ENCODE data around the gene PLCB1. TPM values are rescaled to one million over a fixed set of nuclear protein-coding genes. Genes with fewer than 3 reads are reported as not detected.

Gene PLCB1
- total RNA-seq, 1 experiment from 2014 or later: not detected

GRCh38 chr20:8196096-8196495 lies 64.0 kb downstream of the PLCB1 start:
- no peaks in the 10 kb centered on the region for H3K79me2 ChIP-seq (ENCODE audit: low read depth)
- no peak for DNase-seq
- intact Hi-C loops (cut with micrococcal nuclease; ENCODE audit: unreplicated experiment): no loop called here
- no peak overlapping the region for H3K27ac ChIP-seq
- H3K4me2 ChIP-seq: no peak overlapping the region
- H3K9me2 ChIP-seq (ENCODE audit: insufficient read depth): 0 out of 2 replicates have a peak, but pooled peaks cover 4% of the 10 kb centered on the region
- no peak overlapping the region for H2AFZ ChIP-seq
- no peaks in the 10 kb centered on the region for H3K27me3 ChIP-seq (ENCODE audit: insufficient read depth, low read depth)
- POLR2A ChIA-PET (ENCODE audit: unreplicated experiment): no interaction called here
- H3K9me3 ChIP-seq (ENCODE audit: insufficient read depth, low read depth): no peaks in the 10 kb centered on the region
- BruUV-seq (replicated peaks): no TSS peak
- no peaks in the 10 kb centered on the region for H4K20me1 ChIP-seq (ENCODE audit: insufficient read depth)
- H3K4me3 ChIP-seq: no peak overlapping the region
- TF ChIP-seq, protein P1, sequence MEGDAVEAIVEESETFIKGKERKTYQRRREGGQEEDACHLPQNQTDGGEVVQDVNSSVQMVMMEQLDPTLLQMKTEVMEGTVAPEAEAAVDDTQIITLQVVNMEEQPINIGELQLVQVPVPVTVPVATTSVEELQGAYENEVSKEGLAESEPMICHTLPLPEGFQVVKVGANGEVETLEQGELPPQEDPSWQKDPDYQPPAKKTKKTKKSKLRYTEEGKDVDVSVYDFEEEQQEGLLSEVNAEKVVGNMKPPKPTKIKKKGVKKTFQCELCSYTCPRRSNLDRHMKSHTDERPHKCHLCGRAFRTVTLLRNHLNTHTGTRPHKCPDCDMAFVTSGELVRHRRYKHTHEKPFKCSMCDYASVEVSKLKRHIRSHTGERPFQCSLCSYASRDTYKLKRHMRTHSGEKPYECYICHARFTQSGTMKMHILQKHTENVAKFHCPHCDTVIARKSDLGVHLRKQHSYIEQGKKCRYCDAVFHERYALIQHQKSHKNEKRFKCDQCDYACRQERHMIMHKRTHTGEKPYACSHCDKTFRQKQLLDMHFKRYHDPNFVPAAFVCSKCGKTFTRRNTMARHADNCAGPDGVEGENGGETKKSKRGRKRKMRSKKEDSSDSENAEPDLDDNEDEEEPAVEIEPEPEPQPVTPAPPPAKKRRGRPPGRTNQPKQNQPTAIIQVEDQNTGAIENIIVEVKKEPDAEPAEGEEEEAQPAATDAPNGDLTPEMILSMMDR (conservative IDR thresholded peaks at IDR 0.05): no peak
- no peak for TF ChIP-seq EZH2 (IDR thresholded peaks at IDR 0.05; ENCODE audit: low read depth)
- no peaks in the 10 kb centered on the region for H3K4me1 ChIP-seq (replicated peaks; ENCODE audit: insufficient read depth)
- H3K36me3 ChIP-seq (ENCODE audit: low read depth): no peaks in the 10 kb centered on the region
- H3F3A ChIP-seq (ENCODE audit: insufficient read depth, low read depth): no peaks in the 10 kb centered on the region
- CTCF ChIA-PET: no interaction called here

GRCh38 chr20:8200220-8200619 lies 68.2 kb downstream of the PLCB1 start:
- no peaks in the 10 kb centered on the region for H3K36me3 ChIP-seq (ENCODE audit: low read depth)
- no peaks in the 10 kb centered on the region for H4K20me1 ChIP-seq (ENCODE audit: insufficient read depth)
- ChIA-PET CTCF (no interaction called here), POLR2A (ENCODE audit: unreplicated experiment) (no interaction called here)
- no peaks in the 10 kb centered on the region for H3K4me1 ChIP-seq (replicated peaks; ENCODE audit: insufficient read depth)
- no peaks in the 10 kb centered on the region for H3K27me3 ChIP-seq (ENCODE audit: insufficient read depth, low read depth)
- H3K4me2 ChIP-seq: no peak overlapping the region
- H3K9me2 ChIP-seq (ENCODE audit: insufficient read depth): 0 out of 2 replicates have a peak, but pooled peaks cover 4% of the 10 kb centered on the region
- no peaks in the 10 kb centered on the region for H3F3A ChIP-seq (ENCODE audit: insufficient read depth, low read depth)
- BruUV-seq (replicated peaks): no TSS peak
- no peak for DNase-seq
- no peak for TF ChIP-seq EZH2 (IDR thresholded peaks at IDR 0.05; ENCODE audit: low read depth)
- TF ChIP-seq, protein P1 (conservative IDR thresholded peaks at IDR 0.05): no peak
- no peak overlapping the region for H3K4me3 ChIP-seq
- no peak overlapping the region for H3K27ac ChIP-seq
- H3K9me3 ChIP-seq (ENCODE audit: insufficient read depth, low read depth): no peaks in the 10 kb centered on the region
- H2AFZ ChIP-seq: no peak overlapping the region
- H3K79me2 ChIP-seq (ENCODE audit: low read depth): no peaks in the 10 kb centered on the region
- intact Hi-C loops (cut with micrococcal nuclease; ENCODE audit: unreplicated experiment): no loop called here

DNA sequence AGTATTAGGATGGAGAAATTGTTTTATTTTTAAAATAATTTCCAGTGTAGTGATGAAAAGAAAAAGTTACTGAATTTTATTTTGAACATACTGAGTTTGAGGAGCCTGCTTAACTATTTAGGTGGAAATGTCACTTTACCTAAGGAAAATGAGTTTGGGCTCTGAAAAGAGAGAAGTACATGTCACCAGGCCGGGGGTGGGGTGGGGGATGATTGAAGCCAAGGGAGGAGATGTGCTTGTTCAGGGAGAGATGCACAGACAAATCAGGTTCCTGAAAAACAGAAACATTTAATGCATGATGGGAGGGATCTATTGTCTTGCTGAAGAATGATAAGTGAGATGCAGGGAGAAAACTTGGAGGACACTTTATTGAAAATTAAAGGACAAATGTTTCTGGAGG lies 71.3 kb downstream of the PLCB1 start:
- Histone ChIP-seq H3K27ac (no peak overlapping the region), H3K4me3 (no peak overlapping the region), H4K20me1 (ENCODE audit: insufficient read depth) (no peaks in the 10 kb centered on the region), H3K4me2 (no peak overlapping the region), H2AFZ (no peak overlapping the region), H3K36me3 (ENCODE audit: low read depth) (no peaks in the 10 kb centered on the region), H3K9me3 (ENCODE audit: insufficient read depth, low read depth) (no peaks in the 10 kb centered on the region), H3K9me2 (ENCODE audit: insufficient read depth) (0 out of 2 replicates have a peak, but pooled peaks cover 6% of the 10 kb centered on the region), H3K79me2 (ENCODE audit: low read depth) (no peaks in the 10 kb centered on the region), H3K27me3 (ENCODE audit: insufficient read depth, low read depth) (no peaks in the 10 kb centered on the region), H3K4me1 (replicated peaks; ENCODE audit: insufficient read depth) (peaks cover 6% of the 10 kb centered on the region), H3F3A (ENCODE audit: insufficient read depth, low read depth) (0 out of 2 replicates have a peak, but pooled peaks cover 7% of the 10 kb centered on the region)
- TF ChIP-seq EZH2 (IDR thresholded peaks at IDR 0.05; ENCODE audit: low read depth): no peak
- TF ChIP-seq, protein P1 (conservative IDR thresholded peaks at IDR 0.05): no peak
- intact Hi-C loops (cut with micrococcal nuclease; ENCODE audit: unreplicated experiment): no loop called here
- CTCF ChIA-PET: no interaction called here
- POLR2A ChIA-PET (ENCODE audit: unreplicated experiment): no interaction called here
- DNase-seq: no peak
- no TSS peak for BruUV-seq (replicated peaks)

Data from PC-9 (cell line).